GM12878 (cell line): ENCODE results near the gene USO1.

ENCODE experiments used
- CBX3 ChIP-seq: fragments of 200-600 bp; sonication (generic); IDR thresholded peaks from 2 replicates; pipeline ENCODE4 v1.6.1; 2016; ENCODE audit warnings: low read depth, borderline replicate concordance
- CHD2 ChIP-seq: IDR thresholded peaks from 2 replicates; pipeline ENCODE4 v1.6.1; 2011; ENCODE audit warnings: low read depth, low read length, improper control_type of control experiment, borderline replicate concordance
- CREB1 ChIP-seq: IDR thresholded peaks from 2 replicates; pipeline ENCODE4 v1.6.1; 2012; ENCODE audit warnings: low read depth, mild to moderate bottlenecking, inconsistent platforms
- CREM ChIP-seq: IDR thresholded peaks from 2 replicates; pipeline ENCODE4 v1.6.1; 2014; ENCODE audit warnings: antibody characterized with exemption, low read depth
- CTCF ChIP-seq, 3 experiments: IDR thresholded peaks in 2 of 3; conservative IDR thresholded peaks in 1 of 3; 2 replicates each; pipeline ENCODE4 v1.5.1; 2011; ENCODE audit warnings: low read depth in 3 of 3, low read length in 3 of 3, mild to moderate bottlenecking in 3 of 3, control low read depth in 2 of 3, moderate library complexity in 2 of 3, inconsistent platforms in 1 of 3, mixed read lengths in 1 of 3; ENCODE audit not compliant: control insufficient read depth in 2 of 3, insufficient read depth in 1 of 3; ENCODE audit errors: extremely low read depth in 1 of 3
- EZH2 ChIP-seq: IDR thresholded peaks from 2 replicates; pipeline ENCODE4 v1.6.1; 2012; ENCODE audit warnings: low read depth, mild to moderate bottlenecking, control low read depth, inconsistent platforms, low read length, borderline replicate concordance; ENCODE audit not compliant: control insufficient read depth
- JUNB ChIP-seq: IDR thresholded peaks from 2 replicates; pipeline ENCODE4 v1.6.1; 2016; ENCODE audit warnings: antibody characterized with exemption, mild to moderate bottlenecking
- KAT2A ChIP-seq: conservative IDR thresholded peaks from 2 replicates; pipeline ENCODE4 v1.6.1; 2011; ENCODE audit warnings: low read depth, low read length; ENCODE audit not compliant: control insufficient read depth
- POLR2AphosphoS5 ChIP-seq: IDR thresholded peaks from 2 replicates; pipeline ENCODE4 v1.6.1; 2011; ENCODE audit warnings: mild to moderate bottlenecking, low read length, inconsistent platforms
- STAT3 ChIP-seq: IDR thresholded peaks from 2 replicates; pipeline ENCODE4 v1.6.1; 2011; ENCODE audit warnings: low read depth, low read length, improper control_type of control experiment
- TAF1 ChIP-seq: IDR thresholded peaks from 2 replicates; pipeline ENCODE4 v1.6.1; 2011; ENCODE audit warnings: mild to moderate bottlenecking, low read depth, low read length, borderline replicate concordance
- TF ChIP-seq, protein P1 (sequence below): IDR thresholded peaks from 2 replicates; pipeline ENCODE4 v1.6.1; 2012; ENCODE audit warnings: low read length, inconsistent platforms
- TF ChIP-seq, protein P2 (sequence below): IDR thresholded peaks from 2 replicates; pipeline ENCODE4 v1.6.1; 2012; ENCODE audit warnings: low read depth, low read length, improper control_type of control experiment

- TF ChIP-seq CTCF (IDR thresholded peaks at IDR 0.05 in 2 of 3, conservative IDR thresholded peaks at IDR 0.05 in 1 of 3; ENCODE audit: control insufficient read depth in 2 of 3, extremely low read depth in 1 of 3, insufficient read depth in 1 of 3, low read depth in 3 of 3, low read length in 3 of 3) (no peak), STAT3 (no peak), CHD2 (no peak), CREB1 (no peak), TAF1 (no peak), POLR2AphosphoS5 (no peak), CREM (no peak), JUNB (no peak), KAT2A (no peak), CBX3 (no peak), EZH2 (no peak)
- TF ChIP-seq, protein P1, sequence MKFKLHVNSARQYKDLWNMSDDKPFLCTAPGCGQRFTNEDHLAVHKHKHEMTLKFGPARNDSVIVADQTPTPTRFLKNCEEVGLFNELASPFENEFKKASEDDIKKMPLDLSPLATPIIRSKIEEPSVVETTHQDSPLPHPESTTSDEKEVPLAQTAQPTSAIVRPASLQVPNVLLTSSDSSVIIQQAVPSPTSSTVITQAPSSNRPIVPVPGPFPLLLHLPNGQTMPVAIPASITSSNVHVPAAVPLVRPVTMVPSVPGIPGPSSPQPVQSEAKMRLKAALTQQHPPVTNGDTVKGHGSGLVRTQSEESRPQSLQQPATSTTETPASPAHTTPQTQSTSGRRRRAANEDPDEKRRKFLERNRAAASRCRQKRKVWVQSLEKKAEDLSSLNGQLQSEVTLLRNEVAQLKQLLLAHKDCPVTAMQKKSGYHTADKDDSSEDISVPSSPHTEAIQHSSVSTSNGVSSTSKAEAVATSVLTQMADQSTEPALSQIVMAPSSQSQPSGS = no peak
- TF ChIP-seq, protein P2, sequence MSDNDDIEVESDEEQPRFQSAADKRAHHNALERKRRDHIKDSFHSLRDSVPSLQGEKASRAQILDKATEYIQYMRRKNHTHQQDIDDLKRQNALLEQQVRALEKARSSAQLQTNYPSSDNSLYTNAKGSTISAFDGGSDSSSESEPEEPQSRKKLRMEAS = no peak
These were observed 121.6 kb downstream of the USO1 start for GRCh38 chr4:75845992-75846391.
